Fibroblast of pulmonary artery (primary cell): ENCODE results near the gene CAMTA1.

Experiments used
- DNase-seq: peaks from one replicate; pipeline ENCODE4 v3.0.0-alpha.2; 2010; ENCODE audit warnings: low read depth
- H3K4me3 ChIP-seq: replicated peaks from 2 replicates; pipeline ENCODE4 v1.5.1; 2011; ENCODE audit warnings: low read depth, mild to moderate bottlenecking, control low read depth, low read length, moderate library complexity
- TF ChIP-seq, protein P1 (sequence below): IDR thresholded peaks from 2 replicates; pipeline ENCODE4 v1.5.1; 2011; ENCODE audit warnings: mild to moderate bottlenecking, control low read depth, low read length, inconsistent platforms; ENCODE audit errors: missing control alignments

The CAMTA1 gene

DNA sequence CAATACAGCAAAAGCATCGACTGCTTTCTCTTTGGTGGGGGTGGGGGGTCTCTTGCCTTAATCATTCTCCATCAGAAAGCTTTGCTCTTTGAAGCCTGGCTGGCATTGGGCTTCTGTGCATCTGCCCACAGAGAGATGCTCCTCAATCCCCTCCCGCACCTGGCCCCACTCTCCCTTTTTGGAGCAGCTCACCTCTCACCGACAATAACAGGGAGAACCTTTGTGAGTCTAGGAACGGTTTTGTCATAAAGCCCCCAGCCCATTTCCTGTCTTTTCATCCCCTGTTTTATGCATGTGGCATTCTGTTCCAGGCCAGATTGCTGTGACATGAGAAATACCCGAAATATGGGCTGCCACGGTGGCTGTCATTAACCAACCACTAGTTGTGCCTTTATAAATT, 516.9 kb downstream of the CAMTA1 start:
- no peak for DNase-seq
- TF ChIP-seq, protein P1, sequence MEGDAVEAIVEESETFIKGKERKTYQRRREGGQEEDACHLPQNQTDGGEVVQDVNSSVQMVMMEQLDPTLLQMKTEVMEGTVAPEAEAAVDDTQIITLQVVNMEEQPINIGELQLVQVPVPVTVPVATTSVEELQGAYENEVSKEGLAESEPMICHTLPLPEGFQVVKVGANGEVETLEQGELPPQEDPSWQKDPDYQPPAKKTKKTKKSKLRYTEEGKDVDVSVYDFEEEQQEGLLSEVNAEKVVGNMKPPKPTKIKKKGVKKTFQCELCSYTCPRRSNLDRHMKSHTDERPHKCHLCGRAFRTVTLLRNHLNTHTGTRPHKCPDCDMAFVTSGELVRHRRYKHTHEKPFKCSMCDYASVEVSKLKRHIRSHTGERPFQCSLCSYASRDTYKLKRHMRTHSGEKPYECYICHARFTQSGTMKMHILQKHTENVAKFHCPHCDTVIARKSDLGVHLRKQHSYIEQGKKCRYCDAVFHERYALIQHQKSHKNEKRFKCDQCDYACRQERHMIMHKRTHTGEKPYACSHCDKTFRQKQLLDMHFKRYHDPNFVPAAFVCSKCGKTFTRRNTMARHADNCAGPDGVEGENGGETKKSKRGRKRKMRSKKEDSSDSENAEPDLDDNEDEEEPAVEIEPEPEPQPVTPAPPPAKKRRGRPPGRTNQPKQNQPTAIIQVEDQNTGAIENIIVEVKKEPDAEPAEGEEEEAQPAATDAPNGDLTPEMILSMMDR = no peak
- H3K4me3 ChIP-seq = no peak overlapping the region

DNA sequence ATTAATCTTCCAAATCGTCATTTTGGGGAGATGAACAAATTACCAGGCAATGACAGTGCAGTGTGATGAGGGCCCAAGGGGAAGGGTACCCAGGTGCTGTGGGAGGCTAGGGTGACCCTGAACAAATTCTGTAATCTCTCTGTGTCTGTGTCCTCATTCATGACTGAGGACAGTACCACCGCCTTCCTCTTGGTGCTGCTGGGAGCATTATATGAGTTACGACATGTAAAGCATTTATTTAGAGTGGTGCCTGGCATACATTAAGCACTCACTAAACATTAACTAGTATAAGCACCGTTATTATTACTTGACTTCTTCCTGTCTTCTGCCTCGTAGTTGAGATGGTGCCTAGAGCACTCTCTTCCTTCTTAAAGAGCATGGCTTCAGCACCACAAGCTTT, 517.6 kb downstream of the CAMTA1 start:
- DNase-seq = no peak
- no peak overlapping the region for H3K4me3 ChIP-seq
- TF ChIP-seq, protein P1 = no peak

DNA sequence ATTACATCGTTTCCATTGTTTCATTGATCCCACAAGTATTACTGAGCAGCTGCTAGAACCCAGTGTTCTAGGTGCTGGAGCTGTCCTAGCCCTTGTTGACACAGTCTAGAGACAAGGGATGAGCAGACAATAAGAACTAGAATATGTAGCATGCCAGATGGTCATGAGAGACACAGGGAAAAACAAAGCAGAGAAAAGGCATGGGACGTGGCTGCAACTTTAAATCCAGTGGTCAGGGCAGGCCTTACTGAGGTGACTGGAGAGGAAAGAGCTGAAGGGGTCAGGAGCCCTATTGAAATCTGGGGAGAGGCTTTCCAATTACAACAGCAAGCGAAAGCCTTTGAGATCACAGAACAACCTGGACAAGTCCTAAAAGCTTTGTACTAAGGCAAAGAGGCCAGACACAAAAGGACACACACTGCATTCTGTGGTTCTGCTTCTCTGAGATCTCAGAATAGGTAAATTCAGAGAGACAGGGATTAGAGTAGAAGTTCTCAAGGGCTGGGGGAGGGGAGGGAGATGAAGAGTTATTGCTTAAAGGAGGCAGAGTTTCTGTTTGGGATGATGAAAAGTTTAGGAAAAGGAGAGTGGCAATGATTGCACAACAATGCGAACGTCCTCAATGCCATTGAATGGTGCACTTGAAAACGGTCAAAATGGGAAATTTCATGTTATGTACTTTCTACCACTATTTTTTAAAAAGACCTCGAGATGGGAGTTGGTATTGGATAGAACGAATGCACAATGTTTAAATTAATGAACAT, 518.5 kb downstream of the CAMTA1 start:
- TF ChIP-seq, protein P1 = no peak
- H3K4me3 ChIP-seq = no peak overlapping the region
- DNase-seq = no peak

DNA sequence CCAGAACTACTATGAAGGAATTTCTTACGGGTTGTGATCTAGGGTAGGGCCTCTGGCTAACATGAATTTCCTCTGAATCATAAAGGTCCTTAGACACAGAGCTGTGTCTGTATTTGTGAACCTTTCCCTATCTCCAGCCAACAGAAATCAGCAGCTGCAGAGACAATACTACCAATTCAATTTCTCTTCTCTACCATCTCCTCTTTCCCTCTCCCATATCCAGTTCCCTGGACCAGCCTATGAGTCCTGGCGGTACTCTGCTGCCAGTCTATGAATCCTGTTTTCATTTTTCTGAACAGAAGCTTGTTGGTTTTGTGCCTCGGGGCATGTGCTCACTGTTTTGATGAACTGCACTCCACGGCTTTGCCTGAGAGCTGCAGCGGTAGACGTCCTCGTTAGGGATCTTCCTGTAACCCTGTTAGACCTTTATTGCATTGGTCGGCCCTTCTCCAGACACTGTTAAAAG, 527.9 kb downstream of the CAMTA1 start:
- TF ChIP-seq, protein P1 = no peak
- H3K4me3 ChIP-seq = no peak overlapping the region
- DNase-seq = no peak

DNA sequence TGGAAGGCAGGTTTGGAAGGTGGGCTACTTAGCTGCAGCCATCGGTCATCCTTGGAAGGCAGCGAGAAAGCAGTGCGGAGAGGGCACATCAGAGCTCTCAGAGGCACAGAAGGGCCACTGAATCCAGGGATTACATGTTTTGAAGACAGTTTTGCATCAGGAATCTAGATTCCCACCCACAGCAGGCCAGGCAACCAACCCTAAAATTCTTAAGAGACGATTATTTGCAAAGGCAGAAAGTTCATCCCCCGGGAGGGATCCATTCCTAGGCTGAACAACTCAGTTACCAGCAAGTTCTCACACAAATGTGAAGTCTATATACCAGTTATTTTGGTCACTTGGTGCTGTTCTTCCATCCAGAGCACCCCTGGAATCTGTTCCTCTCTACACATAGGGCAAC, 528.6 kb downstream of the CAMTA1 start:
- DNase-seq = no peak

DNA sequence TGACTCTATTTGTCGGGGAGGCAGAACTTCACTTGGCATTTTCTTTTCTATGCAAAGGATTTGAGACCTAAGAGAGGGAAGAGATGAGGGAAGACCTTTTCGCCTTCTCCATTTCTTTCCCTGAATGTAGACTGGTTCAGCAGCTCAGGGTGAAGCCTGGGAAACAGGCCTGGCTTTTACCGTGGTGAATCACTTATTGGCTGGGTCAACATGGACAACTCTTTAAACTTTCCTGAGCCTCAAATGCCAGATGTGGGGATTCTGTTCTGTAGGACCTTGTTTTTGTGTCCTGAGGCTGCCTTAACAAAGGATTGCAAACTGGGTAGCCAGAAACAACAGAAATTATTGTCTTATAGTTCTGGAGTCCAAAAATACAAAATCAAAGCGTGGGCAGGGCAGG, 530.1 kb downstream of the CAMTA1 start:
- no peak overlapping the region for H3K4me3 ChIP-seq
- DNase-seq = no peak
- TF ChIP-seq, protein P1 = no peak

More for the DNA sequence above, 528.6 kb downstream of the CAMTA1 start:
- TF ChIP-seq, protein P1 = no peak
- H3K4me3 ChIP-seq = no peak overlapping the region

DNA sequence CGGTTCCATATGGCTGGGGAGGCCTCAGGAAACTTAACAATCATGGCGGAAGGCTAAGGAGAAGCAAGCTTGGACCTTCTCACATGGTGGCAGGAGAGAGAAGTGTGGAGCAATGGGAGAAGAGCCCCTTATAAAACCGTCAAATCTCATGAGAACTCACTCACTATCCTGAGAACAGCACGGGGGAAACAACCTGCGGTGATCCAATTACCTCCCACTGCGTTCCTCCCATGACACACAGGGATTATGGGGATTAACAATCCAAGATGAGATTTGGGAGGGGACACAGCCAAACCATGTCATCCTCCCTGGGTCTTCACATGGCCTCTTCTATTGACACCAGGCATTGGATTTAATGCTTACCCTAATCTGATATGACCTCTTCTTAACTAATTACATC, 530.7 kb downstream of the CAMTA1 start:
- no peak for DNase-seq
- H3K4me3 ChIP-seq = no peak overlapping the region
- TF ChIP-seq, protein P1 = no peak
